Stimulated activated CD4-positive, alpha-beta T cell treated with anti-CD3 and anti-CD28 coated beads, Interleukin-15, amount 100 ng/mL, for 48 hours (primary cell): ENCODE results near the gene CGNL1.

ENCODE experiments used
- DNase-seq, 2 donors: peaks; one replicate each; pipeline ENCODE4 v3.0.0-alpha.2; 2020; ENCODE audit warnings: low read depth in 2 of 2

CGNL1 gene

DNA sequence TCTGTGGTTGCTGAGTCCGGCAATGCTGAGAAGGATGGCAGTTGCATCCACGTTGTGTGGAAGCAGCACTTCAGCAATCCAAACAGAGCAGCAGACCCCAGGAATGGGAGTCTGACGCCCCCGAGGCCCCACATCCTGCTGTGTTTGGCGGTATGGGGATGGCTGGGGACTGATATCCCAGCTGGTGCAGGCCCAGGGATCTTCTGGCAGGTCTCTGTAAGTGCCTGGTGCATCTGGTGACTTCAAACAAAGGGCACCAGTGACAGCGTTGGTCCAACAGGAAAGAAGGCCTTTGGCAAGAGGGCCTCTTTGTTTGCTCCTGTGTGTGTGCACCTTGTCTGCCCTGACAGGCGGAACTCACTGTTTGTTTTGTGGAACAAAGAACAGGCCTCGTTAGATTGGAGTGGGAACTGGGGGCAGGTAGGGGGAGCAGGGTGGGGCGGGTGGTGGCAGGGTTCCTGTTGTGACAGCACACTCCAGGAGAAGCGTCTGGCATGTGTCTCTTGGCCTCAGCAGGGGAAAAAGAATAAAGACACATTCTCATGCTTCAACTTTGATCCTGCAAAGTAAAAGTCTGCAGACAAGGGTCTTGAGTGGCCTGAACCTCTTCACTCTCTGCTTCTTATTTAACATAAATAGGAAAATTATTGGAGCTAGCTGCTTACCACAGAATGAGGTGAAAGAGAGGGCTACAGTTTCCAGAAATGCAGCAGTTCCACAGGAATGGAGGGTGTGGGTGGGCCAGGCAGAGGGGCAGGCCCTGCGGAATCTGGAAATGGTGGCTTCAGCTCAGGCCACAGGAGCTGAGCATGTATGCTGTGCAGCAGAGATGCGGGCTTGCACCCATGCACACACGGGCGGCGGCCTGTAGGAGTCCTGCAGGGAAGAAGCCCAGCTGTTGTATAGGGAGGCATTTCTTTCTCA lies 120.9 kb downstream of the CGNL1 start:
- no peak for DNase-seq

DNA sequence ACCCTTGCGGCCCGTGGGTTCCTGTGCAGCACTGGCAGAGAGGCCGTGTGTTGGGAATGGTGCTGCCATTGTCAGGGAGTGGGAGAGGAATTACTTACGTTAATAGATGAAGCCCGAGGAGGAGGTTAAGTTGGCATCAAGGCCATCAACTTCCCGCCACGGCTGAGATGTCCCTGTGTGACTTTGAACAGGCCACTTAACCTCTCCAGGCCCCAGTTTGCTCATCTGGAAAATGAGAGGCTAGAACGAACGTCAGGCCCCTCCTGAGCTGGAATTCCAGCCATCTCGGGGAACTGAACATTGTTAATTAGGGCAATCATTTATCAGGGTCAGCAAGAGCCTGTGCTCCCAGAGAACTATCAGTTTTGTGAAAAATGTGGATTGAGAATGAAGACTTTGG lies 124.0 kb downstream of the CGNL1 start:
- DNase-seq, result no peak

DNA sequence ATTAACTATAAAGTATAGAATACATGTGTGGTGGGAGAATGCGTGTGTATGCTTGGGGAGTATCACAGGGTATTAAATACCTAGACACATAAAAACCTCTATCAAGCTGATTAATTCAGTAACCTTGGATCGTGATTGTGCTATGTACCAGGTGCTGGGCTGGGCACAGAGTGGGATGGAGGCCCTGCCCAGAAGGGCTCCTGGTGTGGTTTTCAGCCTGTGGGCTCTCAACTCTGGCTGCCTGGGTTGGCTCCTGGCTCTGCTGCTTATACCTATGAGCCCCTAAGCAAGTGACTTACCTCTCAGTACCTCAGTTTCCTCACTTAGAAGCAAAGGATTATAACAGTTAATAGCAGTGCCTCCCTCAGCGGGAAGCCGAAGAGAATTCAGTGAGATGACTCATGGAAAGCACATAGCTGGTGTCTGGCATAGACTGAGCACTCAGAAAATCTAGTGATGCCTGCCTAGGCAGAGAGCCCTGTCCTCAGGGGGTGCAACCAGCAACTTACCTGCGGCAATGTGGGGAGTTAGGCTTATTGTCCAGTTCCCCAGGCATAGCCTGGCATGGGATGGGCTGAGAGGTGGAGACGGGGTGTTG lies 124.8 kb downstream of the CGNL1 start:
- DNase-seq, result no peak

DNA sequence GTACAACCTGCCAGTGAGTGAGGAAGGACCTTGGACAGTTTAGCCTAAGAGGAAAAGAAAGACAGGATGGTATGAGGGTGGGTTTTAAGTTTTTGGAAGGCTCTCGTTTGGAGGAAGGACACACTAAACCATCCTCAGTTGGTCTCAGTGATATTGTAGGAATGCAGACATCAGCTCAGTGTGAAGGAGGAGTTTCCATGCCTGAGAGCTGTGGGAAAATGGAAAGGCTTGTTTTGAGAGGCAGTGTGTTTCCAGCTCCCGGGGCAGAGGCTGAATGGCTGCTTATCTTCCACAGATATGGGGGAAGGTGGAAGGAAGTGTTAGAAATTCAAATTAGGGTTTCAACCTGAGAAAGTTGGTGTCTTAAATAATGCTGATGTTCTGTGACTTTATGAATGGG lies 125.8 kb downstream of the CGNL1 start:
- no peak for DNase-seq

DNA sequence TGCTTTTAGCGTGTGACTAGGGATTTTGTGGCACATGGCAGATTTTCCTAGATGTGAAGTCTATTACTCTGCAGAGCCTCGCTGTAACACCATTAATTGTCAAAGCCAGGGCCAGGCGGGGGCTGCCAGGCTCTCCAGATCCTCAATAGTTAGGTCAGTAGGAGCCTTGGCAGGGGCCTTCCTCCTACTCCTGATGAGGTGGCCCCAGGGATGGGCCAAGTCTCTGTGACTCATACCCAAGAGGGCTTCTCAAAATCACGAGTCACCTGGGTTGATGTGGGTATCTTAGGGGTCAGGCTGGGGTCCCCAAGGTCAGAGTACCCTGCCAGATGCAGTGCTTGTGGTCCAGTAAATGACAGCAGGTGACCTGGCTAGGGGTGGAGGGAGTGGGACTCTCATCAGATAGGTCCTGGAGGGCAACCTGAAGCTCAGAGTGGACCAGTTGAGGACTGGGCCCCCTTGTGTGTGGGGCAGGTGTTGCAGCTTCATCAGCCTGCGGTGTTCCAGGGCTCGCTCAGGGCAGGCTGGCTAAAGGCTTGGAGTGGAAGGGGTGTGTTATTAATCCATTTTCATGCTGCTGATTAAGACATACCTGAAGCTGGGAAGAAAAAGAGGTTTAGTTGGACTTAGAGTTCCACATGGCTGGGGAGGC lies 126.9 kb downstream of the CGNL1 start:
- no peak for DNase-seq

DNA sequence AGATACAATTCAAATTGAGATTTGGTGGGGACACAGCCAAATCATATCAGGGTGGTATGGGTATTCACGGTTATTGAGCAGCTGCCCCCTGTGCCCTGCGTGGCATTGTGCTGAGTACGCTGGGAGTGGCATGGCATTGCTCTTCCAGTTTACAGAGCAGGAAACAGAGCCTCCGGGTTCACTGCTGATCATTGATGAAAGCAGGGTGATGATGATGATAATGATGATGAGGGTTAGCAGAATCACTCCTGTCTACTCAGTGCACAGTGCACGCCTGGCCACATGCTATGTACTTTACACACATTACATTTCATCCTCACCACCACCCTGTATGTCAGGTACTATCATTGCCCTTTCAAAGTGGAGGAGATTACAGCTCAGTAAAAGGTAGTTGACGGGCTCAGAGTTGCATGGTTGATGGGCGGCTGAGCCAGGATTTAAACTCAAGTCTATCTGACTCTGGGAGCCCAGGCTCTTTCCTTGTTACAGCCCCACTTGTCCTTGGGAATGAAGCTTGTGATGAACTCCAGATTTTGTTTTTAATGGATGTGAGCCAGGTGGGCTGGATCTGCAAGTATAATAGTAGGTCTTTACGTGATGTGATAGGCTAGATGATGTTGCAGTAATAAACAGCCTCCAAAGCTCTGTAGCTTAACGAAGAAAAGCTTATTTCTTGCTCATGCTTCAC lies 127.8 kb downstream of the CGNL1 start:
- DNase-seq, result no peak

DNA sequence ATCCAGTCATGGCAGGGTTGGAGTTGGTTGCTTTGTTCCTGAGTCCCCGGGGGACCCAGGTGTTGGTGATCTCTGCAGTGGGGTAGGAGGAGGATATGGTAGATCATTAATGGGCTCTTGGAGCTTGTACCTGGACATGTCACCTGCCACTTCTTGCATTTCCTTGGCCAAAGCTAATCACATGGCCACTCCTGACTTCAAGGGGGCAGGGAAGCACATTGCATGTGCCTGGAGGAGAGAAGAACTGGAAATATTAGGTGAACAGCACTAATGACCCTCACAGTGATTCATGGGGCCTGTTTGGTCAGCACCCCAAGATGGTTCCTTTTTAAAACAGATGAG lies 128.3 kb downstream of the CGNL1 start:
- DNase-seq, result no peak

DNA sequence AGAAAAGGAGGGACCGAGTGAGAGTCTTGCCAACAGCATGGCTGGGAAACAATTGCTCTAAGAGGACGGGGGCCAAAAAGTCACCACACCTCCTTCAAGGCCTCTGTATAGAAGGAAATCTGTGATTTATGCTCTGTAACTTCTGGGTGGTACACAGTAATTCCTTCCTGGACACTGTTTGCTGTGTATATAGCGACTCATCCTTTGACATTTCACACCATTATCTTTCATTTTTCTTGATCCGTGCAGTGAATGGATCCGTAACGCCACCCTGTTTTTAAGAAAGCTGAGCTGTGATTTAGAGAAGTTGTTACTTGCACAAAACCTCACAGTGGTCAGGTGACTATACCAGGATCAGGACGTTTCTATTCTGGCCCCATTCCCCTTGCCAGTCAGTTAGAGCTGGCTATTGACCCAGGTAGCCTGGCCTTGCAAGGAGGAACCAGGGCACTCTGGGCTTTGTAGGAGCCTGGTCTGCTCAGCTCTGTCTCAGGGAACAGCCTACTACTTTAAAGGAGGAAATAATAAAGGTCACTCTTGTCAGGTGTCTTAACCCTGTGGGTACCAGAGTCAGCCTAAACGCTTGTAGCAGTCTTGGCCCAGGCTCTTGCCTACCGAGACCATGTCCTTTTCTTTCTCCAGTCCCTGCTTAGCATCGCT lies 128.9 kb downstream of the CGNL1 start:
- DNase-seq, result no peak

DNA sequence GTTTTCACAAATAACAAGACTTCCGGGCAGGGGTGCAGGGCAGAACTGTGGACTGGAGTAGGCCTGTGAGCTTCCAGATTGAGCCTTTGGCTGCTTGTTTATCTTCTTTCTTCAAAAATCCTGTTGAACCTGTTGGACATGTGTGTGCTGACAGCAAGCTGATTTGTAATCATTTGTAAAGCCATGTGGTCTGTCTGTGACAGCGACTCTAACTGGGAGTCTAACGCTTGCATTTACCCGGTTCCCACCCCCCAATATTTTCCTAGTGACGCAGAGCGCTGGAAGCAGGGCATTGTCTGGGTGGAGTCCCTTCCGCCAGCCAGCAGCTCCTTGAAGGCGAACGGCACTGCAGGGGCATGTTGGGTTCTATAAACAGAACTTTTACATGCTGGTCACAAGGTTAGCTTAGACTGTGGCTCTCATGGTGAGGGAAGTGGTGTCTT lies 129.7 kb downstream of the CGNL1 start:
- no peak for DNase-seq

DNA sequence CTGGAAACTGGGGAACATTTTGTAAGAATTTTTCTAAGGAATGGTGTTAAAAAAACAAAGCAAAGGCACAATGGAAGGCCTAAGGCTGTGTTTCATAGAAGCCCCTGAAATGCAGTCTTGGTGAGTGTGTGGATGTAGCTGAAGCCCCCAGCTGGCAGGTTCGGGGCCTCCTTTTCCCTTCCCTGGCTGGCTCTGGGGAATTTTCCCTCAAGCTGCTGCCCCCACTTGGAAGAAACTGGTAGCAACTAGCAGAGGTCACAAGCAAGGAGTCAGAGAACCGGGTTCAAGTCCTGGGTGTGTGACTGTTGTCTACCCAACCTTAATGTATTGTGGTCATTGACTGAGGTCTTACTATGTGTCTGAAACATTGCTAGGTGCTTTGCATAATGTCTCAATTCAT lies 130.1 kb downstream of the CGNL1 start:
- DNase-seq, result no peak

DNA sequence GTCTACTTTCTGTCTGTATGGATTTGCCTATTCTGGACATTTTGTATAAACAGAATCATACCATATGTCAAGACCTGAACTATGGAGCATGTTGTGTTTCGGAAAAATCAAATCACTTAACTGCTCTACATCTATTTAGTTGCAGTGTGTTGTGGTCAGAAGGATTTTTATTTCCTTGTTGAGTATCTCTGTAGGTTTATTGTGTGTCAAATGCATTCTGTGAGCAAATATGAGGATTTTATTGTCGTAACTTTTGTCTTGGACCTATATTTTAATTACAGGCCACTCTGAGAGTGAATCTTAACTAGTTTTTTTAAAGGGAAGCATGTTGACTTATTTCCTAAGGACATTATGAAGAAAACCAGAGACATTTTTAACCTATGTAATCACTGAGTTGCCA lies 130.8 kb downstream of the CGNL1 start:
- DNase-seq, result no peak

DNA sequence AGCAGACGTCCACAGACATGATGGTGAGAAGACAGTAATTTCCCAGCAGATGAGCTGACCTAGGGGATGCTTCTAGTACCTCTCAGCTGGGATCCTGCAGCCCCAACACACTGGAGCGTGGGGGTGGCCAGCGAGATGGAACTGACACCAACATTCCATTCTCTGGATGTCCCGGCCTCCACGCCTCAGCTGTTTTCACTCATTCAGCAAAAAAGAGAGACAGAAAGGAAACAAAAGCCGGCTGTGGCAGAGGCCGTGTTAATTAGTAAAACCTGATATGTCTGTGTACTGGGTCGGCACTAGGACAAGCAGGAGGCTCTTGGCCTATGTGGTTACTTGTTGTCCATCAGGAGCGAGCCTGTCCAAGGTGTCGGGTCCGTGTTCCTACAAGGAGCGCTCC lies 132.8 kb downstream of the CGNL1 start:
- no peak for DNase-seq

DNA sequence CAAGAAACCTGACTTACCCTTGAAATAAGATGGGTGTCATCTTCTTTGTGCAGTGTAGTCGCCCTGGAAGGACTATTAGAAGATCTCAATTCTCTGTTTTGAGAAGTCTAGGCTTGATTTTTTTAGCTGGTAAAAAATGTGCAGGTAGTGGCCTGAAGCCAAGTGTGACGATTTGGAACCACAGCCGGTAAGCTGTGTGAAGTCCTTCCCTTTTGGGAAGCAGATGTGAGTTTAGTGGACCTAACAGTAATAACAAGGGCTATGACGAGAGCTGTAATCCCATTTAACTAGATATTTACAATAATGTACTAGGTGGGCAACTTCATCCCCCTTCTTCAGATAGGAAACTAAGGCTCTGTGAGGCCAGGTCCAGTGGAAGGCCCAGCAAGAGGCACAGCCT lies 133.7 kb downstream of the CGNL1 start:
- DNase-seq, result no peak

DNA sequence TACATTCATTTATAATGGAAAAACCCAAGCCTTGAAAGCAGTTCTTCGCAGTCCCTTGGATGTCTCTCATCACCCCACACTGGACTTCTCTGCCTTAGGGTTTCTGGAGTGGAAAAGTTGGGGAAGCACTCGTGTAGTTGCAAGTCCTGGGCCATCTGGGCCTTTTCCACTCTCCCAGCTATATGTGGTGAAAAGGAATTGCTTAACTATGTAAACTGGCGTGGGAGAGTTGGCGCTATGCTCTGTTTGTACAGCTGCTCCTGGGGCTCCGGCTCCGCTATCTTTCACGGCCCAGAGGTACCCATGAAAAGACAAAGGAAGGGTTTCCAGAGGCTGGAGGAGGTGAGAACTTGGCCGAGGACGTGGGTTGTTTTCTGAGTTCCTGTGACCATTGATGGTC lies 134.3 kb downstream of the CGNL1 start:
- no peak for DNase-seq

DNA sequence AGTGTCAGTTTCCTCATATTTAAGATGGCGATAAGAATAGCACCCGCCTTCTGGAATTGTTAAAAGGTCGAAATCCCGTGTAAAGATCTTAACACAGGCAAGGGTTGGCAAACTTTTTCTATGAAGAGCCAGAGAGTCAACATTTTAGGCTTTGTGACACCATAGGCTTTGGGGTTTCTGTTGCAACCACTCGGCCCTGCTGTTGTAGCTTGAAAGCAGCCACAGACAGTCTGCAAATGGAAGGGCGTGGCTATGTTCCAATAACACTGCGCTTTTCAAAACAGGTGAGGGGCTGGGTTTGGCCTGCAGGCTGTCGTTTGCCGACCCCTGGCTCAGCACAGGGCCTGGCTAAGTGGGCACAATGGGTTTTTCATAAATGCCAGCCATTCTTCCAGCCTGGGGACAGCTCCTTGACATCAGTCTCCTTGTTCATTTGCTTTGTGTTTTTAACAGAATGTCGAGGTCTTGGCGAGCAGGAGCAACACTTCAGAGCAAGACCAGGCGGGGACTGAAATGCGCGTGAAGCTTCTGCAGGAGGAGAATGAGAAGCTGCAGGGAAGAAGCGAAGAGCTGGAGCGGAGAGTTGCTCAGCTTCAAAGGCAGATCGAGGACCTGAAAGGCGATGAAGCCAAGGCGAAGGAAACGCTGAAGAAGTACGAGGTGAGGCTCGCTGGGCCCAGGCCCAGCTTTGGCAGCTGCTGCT lies 140.2 kb downstream of the CGNL1 start:
- no peak for DNase-seq

DNA sequence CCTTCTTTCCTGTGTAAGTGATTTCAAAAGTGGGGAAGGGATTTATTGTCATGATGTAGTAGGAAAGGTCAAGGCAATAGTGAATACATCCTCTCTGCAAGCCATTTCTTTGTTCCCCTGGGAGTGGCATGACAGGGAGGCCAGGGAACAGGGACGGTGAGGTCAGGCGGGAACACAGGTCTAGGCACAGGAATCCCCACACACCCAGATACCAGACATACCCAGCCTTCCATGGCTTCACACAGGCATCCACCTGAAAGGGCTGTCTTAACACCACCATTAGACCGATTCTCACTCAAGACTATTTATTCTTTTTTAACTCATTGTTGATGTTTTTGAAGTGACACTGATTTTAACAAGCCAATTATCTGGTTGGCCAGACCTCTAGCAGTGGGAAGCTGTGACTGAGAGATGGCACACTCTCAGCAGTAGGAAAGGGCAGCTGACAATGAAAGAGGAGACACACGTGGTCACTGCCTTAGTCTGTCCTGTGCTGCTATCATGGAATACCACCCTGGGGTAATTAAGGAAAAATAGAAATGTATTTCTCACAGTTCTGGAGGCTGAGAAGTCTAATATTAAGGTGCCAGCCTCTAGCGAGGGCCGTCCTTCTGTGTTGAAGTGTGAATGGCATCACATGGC lies 140.8 kb downstream of the CGNL1 start:
- DNase-seq, result no peak

DNA sequence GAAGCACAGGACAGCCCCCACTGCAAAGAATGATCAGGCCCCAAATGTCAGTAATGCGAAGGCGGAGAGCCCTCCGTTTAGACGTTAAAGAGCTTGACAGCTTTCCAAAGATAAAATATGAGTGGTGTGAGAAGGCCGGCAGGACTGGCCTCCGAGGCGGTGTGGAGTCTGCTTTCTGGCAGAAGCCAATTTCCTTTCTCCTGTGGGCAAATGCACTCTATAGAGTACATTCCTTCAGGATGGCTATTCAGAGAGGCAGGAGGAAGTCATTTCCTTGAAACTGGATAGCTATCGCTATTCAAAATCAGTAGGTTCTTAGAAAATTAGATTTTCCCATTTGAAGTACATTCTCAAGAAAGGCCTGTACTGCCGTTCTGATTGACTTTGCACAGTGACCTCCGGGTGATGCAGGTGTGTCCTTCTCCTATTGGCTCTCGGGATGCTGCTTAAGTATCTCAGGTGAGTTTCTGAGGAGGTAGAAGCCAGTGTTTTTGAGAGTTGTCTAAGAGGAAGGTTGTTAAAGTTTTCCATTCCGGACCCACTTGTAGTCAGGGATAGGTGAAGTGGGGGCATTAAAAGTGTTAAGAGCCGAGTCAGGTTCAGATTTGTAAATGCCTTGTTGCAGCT lies 142.6 kb downstream of the CGNL1 start:
- DNase-seq, result no peak

DNA sequence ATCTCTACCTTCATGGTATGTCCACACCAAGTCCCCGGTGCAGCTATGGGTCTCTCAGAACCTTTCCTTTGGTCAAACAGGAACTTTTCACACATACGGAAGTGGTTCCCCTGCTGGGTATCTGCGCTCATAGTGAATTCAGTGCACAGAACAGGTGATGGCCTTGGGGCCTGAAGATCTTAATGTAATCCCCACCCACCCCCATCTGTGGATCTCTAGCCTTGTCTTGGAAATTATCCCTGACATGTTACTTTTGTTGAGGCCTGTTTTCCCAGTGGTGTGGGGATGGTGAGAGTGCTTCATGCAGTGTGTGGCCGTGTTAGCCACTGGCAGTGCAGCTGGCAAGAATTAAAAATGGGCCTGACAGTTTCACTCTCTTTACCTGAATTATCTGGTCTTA lies 143.5 kb downstream of the CGNL1 start:
- no peak for DNase-seq

DNA sequence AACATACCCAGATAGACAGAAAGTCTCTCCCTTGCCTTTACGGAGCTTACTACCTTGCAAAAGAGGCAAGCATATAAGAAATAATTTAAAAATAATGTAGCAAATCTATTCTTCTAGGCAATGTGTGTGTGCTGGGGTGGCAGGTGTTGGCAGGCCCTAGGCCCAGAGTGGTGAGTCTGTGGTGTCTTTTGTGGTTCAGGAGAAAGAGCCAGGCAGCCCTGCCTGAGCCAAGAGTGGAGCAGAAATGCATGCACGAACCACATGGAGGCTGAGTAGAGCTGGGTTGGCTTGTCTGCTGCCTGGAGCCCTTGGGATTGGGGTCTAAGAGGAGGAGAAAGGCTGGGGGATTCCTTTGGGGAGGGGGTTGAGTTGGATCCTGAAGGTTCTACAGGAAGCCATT lies 145.2 kb downstream of the CGNL1 start:
- no peak for DNase-seq

DNA sequence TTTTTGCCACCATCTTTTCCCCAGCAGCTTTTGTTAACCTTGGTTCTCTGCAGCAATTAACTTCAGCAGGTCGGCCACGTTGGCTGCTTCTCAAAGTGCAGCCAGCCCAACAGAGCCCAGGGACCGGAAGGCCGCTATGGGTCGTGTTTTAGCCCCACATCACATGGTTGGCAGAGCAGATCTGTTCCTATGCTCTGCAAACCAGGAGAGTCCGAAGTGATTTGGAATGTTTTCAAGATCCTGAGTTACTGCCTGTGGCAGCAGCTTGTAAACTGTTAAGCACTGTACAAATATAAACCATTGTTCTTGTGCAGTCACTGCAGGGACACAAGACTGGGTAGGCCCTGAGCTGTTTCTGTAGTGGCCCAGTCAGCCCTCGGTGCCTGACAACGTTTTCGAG lies 145.8 kb downstream of the CGNL1 start:
- DNase-seq, result no peak
